Activated gamma-delta T cell treated with anti-CD3 and anti-CD28 coated beads, Interleukin-2, amount 50 U/mL, for 16 hours (primary cell): ENCODE measurements around the gene HHAT.
"Not testable (repeated sequence)": the region's sequence is repeated elsewhere in the genome, so short reads cannot be mapped to it uniquely, and the experiment has no call there.

Source experiments
- DNase-seq: peaks from one replicate; pipeline ENCODE4 v3.0.0-alpha.2; 2020; ENCODE audit warnings: low read depth

The HHAT gene

GRCh38 chr1:210313921-210314320 lies 14.8 kb upstream of the HHAT start:
- no peak for DNase-seq

DNA sequence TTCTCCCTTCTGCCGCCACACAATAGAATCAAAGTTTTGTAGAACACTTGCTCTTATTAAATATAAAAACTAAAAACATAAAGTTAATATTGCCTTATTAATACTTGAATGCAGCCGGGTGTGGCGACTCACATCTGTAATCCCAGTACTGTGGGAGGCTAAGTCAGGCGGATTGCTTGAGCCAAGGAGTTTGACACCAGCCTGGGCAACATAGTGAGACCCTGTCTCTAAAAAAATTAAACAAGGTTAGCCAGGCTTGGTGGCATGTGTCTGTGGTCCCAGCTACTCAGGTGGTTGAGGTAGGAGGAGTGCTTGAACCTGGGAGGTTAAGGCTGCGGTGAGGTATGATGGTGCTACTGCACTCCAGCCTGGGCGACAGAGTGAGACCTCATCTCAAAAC lies 13.2 kb upstream of the HHAT start:
- no peak for DNase-seq

GRCh38 chr1:210321131-210321530 lies 7.6 kb upstream of the HHAT start:
- DNase-seq = no peak

DNA sequence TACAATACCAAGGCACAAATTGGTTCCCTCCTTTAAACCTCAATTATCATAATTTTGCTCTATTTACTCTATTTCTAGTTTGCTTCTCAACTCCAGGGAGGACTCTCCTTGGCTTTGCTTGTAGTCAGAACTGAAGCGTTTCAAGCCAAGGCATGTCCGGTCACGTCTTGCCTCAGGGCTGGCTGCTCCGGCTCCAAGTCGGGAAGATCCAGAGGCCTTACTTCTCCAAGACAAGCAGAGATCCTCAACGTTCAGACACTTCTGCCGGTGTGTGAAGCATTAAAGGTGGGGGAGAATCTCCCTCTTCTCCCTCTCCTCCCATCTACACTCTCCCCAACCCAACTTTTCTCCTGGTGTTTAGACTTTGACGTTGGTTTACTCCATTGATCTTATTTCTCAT lies 7.2 kb upstream of the HHAT start:
- no peak for DNase-seq

DNA sequence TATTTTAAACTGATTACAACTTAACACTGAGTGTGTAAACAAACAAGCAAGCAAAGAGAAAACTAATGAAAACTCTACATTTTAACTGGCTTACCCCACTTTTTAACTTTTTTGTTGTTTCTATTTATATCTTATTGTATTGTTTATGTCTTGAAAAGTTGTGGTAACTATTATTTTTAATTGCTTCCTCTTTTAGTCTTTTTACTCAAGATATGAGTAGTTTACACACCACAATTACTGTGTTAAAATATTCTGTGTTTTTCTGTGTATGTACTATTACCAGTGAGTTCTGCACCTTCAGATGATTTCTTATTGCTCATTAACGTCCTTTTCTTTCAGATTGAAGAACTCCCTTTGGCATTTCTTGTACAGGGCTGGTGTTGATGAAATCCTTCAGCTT lies 4.7 kb upstream of the HHAT start:
- DNase-seq = no peak

DNA sequence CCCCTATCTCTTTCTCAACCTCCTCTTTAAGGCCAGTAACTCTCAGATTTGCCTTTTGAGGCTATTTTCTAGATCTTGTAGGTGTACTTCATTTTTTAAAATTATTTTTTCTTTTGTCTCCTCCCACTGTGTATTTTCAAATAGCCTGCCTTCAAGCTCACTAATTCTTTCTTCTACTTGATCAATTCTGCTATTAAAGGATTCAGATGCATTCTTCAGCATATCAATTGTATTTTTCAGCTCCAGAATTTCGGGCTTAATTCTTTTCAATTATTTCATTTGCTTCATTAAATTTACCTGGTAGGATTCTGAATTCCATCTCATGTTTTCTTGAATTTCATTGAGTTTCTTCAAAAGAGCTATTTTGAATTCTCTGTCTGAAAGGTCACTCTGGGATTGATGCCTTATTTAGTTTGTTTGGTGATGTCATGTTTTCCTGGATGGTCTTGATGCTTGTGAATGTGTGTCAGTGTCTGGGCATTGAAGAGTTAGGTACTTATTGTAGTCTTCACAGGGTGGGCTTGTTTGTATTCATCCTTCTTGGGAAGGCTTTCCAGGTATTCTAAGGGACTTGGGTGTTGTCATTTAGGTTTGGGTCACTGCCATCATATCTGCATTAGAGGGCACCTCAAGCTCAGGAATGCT lies 3.6 kb upstream of the HHAT start:
- DNase-seq = no peak

GRCh38 chr1:210328032-210328745 lies 513 bp upstream of the HHAT start:
- no peak for DNase-seq

DNA sequence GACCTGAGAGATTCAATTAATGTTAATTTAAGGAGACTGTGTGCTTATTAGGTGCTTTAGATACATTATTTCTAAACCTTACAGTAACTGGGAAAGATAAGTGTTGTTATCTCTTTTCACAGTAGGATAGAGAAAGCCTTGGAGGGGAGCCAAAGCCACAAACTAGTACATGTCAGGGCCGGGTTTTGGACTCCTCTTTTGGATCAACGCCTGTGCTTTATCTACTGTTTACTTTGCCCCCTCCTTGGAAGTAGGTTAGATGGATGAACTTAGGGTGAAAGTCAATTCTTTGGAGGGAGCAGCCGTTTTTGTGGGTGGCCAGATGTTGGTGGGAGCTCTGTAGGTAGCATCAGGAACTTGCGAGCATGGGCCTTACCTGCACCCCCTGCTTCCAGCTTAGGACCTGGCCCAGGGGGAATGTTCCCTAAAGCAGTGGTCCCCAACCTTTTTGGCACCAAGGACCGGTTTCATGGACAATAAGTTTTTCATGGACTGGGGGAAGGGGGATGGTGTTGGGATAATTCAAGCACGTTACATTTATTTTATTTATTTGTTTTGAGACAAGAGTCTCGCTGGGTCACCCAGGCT lies 1.7 kb downstream of the HHAT start:
- DNase-seq = no peak

DNA sequence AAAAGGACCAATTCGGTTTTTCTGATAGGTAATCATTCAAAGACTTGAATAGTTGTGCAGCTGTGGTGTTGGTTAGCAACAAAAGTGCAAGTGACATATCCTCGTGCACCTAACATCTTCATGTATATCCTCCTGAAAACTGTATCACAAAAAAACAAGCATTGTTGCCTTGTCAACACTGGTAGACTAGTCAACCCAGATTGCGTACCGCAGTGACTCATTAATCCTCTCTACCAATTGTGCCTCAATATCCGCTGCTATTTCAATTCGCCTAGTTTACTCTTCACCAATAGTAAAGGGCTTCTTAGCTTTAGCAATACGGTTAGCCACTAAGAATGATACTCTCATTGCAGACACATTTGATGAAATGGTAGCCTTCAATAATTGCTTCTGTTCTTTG lies 3.5 kb downstream of the HHAT start:
- DNase-seq = no peak

GRCh38 chr1:210332719-210333398 lies 4.2 kb downstream of the HHAT start:
- DNase-seq = no peak

DNA sequence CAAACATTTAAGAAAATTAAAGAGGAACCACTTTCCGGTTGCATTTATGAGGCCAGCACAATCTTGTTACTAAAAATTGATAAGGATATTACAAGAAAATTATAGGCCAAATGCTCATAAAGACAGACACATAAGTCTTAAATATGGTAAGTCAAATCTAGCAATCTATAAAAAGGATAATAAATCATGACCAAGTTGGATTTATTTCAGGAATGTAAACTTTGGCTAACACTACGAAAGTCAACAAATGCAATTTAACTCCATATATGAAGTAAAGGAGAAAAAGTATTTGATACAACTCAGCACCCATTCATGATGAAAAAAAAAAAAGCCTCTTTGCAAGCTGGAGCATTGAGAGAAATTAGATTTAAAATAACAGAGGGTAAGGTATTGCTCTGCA lies 6.3 kb downstream of the HHAT start:
- no peak for DNase-seq

- DNase-seq = no peak
Measured at GRCh38 chr1:210336362-210336761, 7.7 kb downstream of the HHAT start.

- DNase-seq = no peak
Measured at GRCh38 chr1:210339500-210339899, 10.8 kb downstream of the HHAT start.

GRCh38 chr1:210340311-210340710 lies 11.6 kb downstream of the HHAT start:
- no peak for DNase-seq

DNA sequence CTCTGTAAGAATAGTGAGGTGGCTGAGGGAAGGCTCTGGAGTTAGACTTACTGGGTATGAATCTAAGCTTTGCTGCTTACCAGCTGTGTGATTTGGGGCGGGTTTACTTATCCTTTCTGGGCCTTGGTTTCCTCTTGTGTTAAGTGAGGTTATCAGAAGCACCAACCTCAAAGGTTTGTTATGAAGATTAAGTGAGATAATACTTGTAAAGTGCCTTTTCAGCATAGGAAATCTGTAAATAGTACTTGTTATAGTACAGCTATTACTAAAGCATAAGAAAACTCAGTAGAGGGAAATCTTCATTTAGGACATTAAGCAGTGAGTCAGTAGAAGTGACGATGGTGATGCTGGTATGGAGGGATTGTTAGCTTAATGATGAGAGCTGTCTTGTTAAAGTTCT lies 12.1 kb downstream of the HHAT start:
- DNase-seq = no peak

DNA sequence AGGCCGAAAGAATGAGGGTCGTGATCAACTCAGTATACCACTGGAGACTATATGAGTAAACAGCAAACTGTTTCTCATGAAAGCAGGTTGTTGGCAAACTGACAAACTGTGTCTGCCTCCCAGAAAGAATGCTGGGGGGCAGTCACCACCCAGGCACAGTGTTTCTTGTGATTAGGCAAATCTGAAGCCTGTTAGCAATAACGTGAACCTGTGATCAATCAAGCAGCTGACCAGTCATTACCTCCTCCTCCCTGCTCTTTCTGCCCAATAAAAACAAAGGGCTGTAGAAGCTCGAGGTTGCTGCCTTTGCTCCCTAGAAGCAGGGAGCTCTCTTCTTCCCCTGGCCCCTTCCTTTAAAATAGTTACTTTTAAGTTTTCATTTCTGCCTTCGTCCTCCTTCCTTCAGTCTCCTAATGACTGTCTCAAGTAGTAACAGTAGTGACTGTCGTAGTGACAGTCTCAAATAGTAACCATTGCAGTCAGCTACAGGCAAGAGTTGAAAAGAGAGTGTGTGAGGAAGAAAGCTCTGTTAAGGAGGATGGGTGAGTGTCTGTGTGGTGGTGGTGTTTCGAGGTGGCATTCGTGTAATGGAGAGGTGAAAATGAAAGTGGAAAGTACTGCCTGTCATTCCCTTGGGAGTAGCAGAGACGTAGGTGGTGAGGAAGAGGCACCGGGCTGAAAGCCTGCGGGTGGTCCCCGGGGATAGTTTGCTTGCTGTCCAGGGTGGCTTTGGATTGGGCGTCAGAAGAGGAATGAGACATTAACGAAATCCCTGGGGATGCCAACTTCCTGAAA lies 14.5 kb downstream of the HHAT start:
- DNase-seq = no peak

DNA sequence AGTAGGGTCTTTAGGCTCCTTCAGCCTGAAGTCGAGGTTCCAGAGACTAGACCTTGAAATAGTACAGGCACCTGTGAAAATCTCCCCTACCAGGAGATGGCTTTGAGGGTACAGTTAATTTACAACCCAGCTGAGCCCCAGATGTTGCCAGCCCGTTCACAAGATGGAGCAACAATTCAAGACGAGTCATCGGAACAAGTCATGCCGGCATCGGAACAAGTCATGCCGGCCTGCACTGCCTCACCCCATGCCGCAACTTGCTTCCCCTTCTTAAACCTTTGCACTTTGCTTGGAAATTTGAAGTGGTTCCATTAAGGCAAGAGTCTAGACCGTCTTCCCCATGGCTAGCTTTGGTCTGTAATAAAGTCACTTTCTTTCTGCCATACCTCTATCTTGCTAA lies 16.0 kb downstream of the HHAT start:
- no peak for DNase-seq

DNA sequence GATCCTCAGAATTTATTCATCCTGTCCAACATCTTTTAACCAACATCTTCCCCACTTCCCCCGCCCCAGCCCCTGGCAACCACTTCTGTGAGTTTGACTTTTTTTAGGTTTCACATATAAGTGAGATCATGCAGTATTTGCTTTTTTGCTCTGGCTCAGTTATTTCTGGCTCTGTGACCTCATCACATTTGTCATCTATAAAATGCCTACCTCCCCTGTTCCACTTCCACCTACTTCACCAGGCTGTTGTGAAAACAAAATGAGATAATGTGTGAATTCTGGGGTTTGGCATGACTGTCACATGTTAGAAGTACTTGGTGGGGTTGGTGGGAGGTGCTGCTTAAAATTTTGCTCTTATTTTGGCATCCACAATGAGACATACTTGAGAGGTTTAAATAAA lies 18.4 kb downstream of the HHAT start:
- DNase-seq = no peak

DNA sequence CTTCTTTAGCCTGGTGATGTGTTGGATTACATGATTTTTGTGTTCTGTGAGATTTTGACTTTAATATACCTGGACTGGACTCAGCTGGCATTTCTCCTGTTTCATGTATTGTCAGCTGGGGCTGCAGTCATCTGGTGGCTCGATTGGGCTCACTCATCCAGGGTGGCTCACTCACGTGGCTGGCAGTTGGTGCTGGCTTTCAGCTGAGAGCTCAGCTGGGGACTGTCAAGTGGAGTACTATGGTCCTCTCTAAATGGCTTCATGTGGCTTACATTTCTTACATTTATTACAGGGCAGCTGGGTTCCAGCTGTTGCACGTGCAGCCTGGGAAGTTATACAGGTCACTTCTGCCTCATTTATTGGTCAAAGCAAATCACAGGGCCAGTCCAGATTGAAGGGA lies 22.8 kb downstream of the HHAT start:
- no peak for DNase-seq

GRCh38 chr1:210352575-210352974 lies 23.9 kb downstream of the HHAT start:
- no peak for DNase-seq

GRCh38 chr1:210354305-210354704 lies 25.6 kb downstream of the HHAT start:
- DNase-seq = not testable (repeated sequence)

- no peak for DNase-seq
Measured at GRCh38 chr1:210358626-210359025, 29.9 kb downstream of the HHAT start.
